H1 (cell line): ENCODE results near the gene PAX5. TPM values are rescaled to one million over a fixed set of nuclear protein-coding genes. Genes with fewer than 3 reads are reported as not detected.
A peak's percentile ranks its signal among the peaks of the same experiment; 100 is the strongest.

Experiments
- CTCF ChIA-PET: fragments of 300-600 bp; sonication (Branson Sonifier 250); formaldehyde crosslinking; loops from one replicate; lab custom pipeline; 2021; ENCODE audit not compliant: partially characterized antibody; lab: Charles Lee
- POLR2A ChIA-PET: fragments of 300-600 bp; sonication (Branson Sonifier 250); formaldehyde crosslinking; loops from one replicate; lab custom pipeline; 2021; ENCODE audit warnings: inconsistent platforms; ENCODE audit not compliant: partially characterized antibody; lab: Charles Lee
- DNase-seq, 2 experiments: peaks; one replicate each; pipeline versions ENCODE4 v3.0.0 to v3.0.0-alpha.2; 2010 to 2022; ENCODE audit warnings: low spot score in 2 of 2, low read depth in 1 of 2, mixed read lengths in 1 of 2
- FAIRE-seq: peaks from 2 replicates; lab custom pipeline; 2011; peaks lifted over from hg19 to GRCh38; lab: Jason Lieb, UNC
- H2AFZ ChIP-seq: 2 replicates; pipeline ENCODE4 v1.8.1; 2012; ENCODE audit warnings: low read length, inconsistent platforms
- H2AK5ac ChIP-seq: 2 replicates; pipeline ENCODE4 v1.6.1; 2013; ENCODE audit warnings: low read depth, low read length
- H2BK120ac ChIP-seq: replicated peaks from 2 replicates; pipeline ENCODE3; 2013; ENCODE audit warnings: low read depth, low read length, inconsistent platforms
- H2BK12ac ChIP-seq: 2 replicates; pipeline ENCODE4 v1.6.1; 2013; ENCODE audit warnings: low read depth, low read length
- H2BK15ac ChIP-seq: 2 replicates; pipeline ENCODE4 v1.6.1; 2013; ENCODE audit warnings: low read length
- H2BK20ac ChIP-seq: 2 replicates; pipeline ENCODE4 v1.6.1; 2013; ENCODE audit warnings: low read length
- H2BK5ac ChIP-seq: 2 replicates; pipeline ENCODE4 v1.6.1; 2013; ENCODE audit warnings: low read depth, low read length
- H3K14ac ChIP-seq: 2 replicates; pipeline ENCODE4 v1.6.1; 2013; ENCODE audit warnings: inconsistent platforms; ENCODE audit not compliant: insufficient read length
- H3K18ac ChIP-seq: 2 replicates; pipeline ENCODE4 v1.6.1; 2013; ENCODE audit warnings: low read length; ENCODE audit errors: extremely low read depth
- H3K23ac ChIP-seq: 2 replicates; pipeline ENCODE4 v1.6.1; 2013; ENCODE audit warnings: inconsistent platforms; ENCODE audit not compliant: insufficient read length
- H3K23me2 ChIP-seq: 2 replicates; pipeline ENCODE4 v1.6.1; 2013; ENCODE audit warnings: low read depth, low read length
- H3K27ac ChIP-seq: 2 replicates; pipeline ENCODE4 v1.6.1; 2011; ENCODE audit warnings: low read depth, low read length, inconsistent platforms
- H3K27me3 ChIP-seq, 4 experiments: replicated peaks in 1 of 4; 1 replicate in 1 of 4; 2 replicates in 3 of 4; pipeline versions ENCODE4 v1.6.1 to v1.8.1; 2011 to 2013; ENCODE audit warnings: low read length in 3 of 4, mild to moderate bottlenecking in 3 of 4, inconsistent platforms in 2 of 4, mixed read lengths in 2 of 4, moderate library complexity in 1 of 4; ENCODE audit not compliant: control insufficient read depth in 3 of 4, insufficient read depth in 3 of 4; ENCODE audit errors: extremely low read depth in 1 of 4
- H3K36me3 ChIP-seq, 4 experiments: 2 replicates each; pipeline versions ENCODE4 v1.6.1 to v1.8.1; 2011 to 2013; ENCODE audit warnings: mild to moderate bottlenecking in 4 of 4, low read length in 3 of 4, moderate library complexity in 2 of 4, control low read depth in 1 of 4, inconsistent platforms in 1 of 4; ENCODE audit not compliant: insufficient read depth in 4 of 4, control insufficient read depth in 2 of 4
- H3K4ac ChIP-seq: replicated peaks from 2 replicates; pipeline ENCODE3; 2013; ENCODE audit warnings: low read length, low read depth, mixed read lengths, inconsistent platforms; ENCODE audit not compliant: insufficient read length
- H3K4me1 ChIP-seq, 4 experiments: replicated peaks in 1 of 4; 1 replicate in 1 of 4; 2 replicates in 3 of 4; pipeline versions ENCODE4 v1.6.1 to v1.8.1; 2011 to 2013; ENCODE audit warnings: low read length in 3 of 4, inconsistent platforms in 2 of 4, mixed read lengths in 1 of 4; ENCODE audit not compliant: insufficient read depth in 4 of 4, control insufficient read depth in 3 of 4
- H3K4me2 ChIP-seq, 2 experiments: 2 replicates each; pipeline versions ENCODE4 v1.6.1 to v1.8.1; 2011 to 2013; ENCODE audit warnings: low read depth in 2 of 2, low read length in 2 of 2, control low read depth in 1 of 2, inconsistent platforms in 1 of 2, mild to moderate bottlenecking in 1 of 2; ENCODE audit not compliant: insufficient read depth in 1 of 2
- H3K4me3 ChIP-seq, 4 experiments: fragments of 200-600, 300-600 bp in 1 of 4; sonication (generic), shearing (Covaris generic), sonication (Bioruptor Twin) in 1 of 4; 2 replicates each; pipeline versions ENCODE4 v1.5.1 to v1.8.1; 2011 to 2016; ENCODE audit warnings: low read length in 4 of 4, low read depth in 3 of 4, control low read depth in 2 of 4, inconsistent platforms in 2 of 4, mild to moderate bottlenecking in 2 of 4, mixed read lengths in 1 of 4, moderate library complexity in 1 of 4; ENCODE audit not compliant: insufficient read depth in 2 of 4; ENCODE audit errors: extremely low read depth in 1 of 4
- H3K56ac ChIP-seq: replicated peaks from 2 replicates; pipeline ENCODE3; 2013; ENCODE audit warnings: low read depth, mild to moderate bottlenecking, mixed read lengths, low read length, inconsistent platforms; ENCODE audit not compliant: insufficient read length
- H3K79me1 ChIP-seq: 2 replicates; pipeline ENCODE4 v1.6.1; 2013; ENCODE audit warnings: low read depth, low read length, control low read depth
- H3K79me2 ChIP-seq, 2 experiments: 2 replicates each; pipeline versions ENCODE4 v1.6.1 to v1.8.1; 2012 to 2013; ENCODE audit warnings: low read length in 2 of 2, mild to moderate bottlenecking in 2 of 2, inconsistent platforms in 1 of 2; ENCODE audit not compliant: insufficient read depth in 2 of 2, control insufficient read depth in 1 of 2
- H3K9ac ChIP-seq, 4 experiments: replicated peaks in 1 of 4; 1 replicate in 1 of 4; 2 replicates in 3 of 4; pipeline versions ENCODE4 v1.6.1 to v1.8.1; 2011 to 2013; ENCODE audit warnings: low read depth in 3 of 4, low read length in 3 of 4, control low read depth in 2 of 4, mild to moderate bottlenecking in 2 of 4, moderate library complexity in 2 of 4, inconsistent platforms in 1 of 4; ENCODE audit errors: extremely low read depth in 1 of 4
- H3K9me3 ChIP-seq, 2 experiments: 2 replicates each; pipeline versions ENCODE4 v1.6.1 to v1.8.1; 2012 to 2013; ENCODE audit warnings: mild to moderate bottlenecking in 2 of 2, moderate library complexity in 2 of 2, control low read depth in 1 of 2, inconsistent platforms in 1 of 2, low read depth in 1 of 2, low read length in 1 of 2, mixed read lengths in 1 of 2; ENCODE audit not compliant: insufficient read depth in 2 of 2
- H4K20me1 ChIP-seq, 2 experiments: replicated peaks in 1 of 2; 2 replicates each; pipeline versions ENCODE3 to v1.8.1; 2011 to 2013; ENCODE audit warnings: inconsistent platforms in 2 of 2, low read length in 2 of 2, mild to moderate bottlenecking in 1 of 2; ENCODE audit not compliant: insufficient read depth in 2 of 2, control insufficient read depth in 1 of 2
- H4K5ac ChIP-seq: 2 replicates; pipeline ENCODE4 v1.6.1; 2013; ENCODE audit warnings: low read length, low read depth, mixed read lengths, inconsistent platforms; ENCODE audit not compliant: insufficient read length
- H4K8ac ChIP-seq: 2 replicates; pipeline ENCODE4 v1.8.0; 2013; ENCODE audit warnings: mild to moderate bottlenecking, moderate library complexity, low read length, inconsistent platforms; ENCODE audit not compliant: insufficient read depth; ENCODE audit errors: extremely low read depth
- H4K91ac ChIP-seq: replicated peaks from 2 replicates; pipeline ENCODE3; 2013; ENCODE audit warnings: low read length, mixed read lengths, inconsistent platforms; ENCODE audit not compliant: insufficient read length
- KDM1A ChIP-seq: fragments of 200-600, 300-600 bp; sonication (generic); IDR thresholded peaks from 2 replicates; pipeline ENCODE4 v1.7.1; 2016; ENCODE audit warnings: mild to moderate bottlenecking, low read length, borderline replicate concordance
- RXRA ChIP-seq: IDR thresholded peaks from 2 replicates; pipeline ENCODE4 v1.6.1; 2011; ENCODE audit warnings: low read depth, mild to moderate bottlenecking, low read length, moderate library complexity; ENCODE audit not compliant: insufficient read depth
- SAP30 ChIP-seq: fragments of 300-600 bp; sonication (generic); IDR thresholded peaks from 2 replicates; pipeline ENCODE4 v1.7.1; 2012; ENCODE audit warnings: low read length, moderate library complexity, mild to moderate bottlenecking, inconsistent platforms; ENCODE audit not compliant: insufficient read depth, insufficient replicate concordance
- SIX5 ChIP-seq: IDR thresholded peaks from 2 replicates; pipeline ENCODE4 v1.6.1; 2011; ENCODE audit warnings: mild to moderate bottlenecking, low read depth, low read length
- YY1 ChIP-seq: IDR thresholded peaks from 2 replicates; pipeline ENCODE4 v1.6.1; 2011; ENCODE audit warnings: low read depth, mild to moderate bottlenecking, low read length
- WGBS, 2 experiments: shearing (Covaris generic) in 1 of 2; methylation state at CpG; one replicate each; pipeline versions ENCODE4 v1.1.6 to v1.1.7; 2013 to 2015; ENCODE audit warnings: low lambda C conversion rate in 2 of 2, mixed read lengths in 2 of 2, inconsistent platforms in 1 of 2, low coverage in 1 of 2, missing lambda C conversion rate in 1 of 2; ENCODE audit not compliant: insufficient replicate concordance in 2 of 2, insufficient coverage in 1 of 2, insufficient read length in 1 of 2; ENCODE audit errors: extremely low coverage in 1 of 2, missing lambda C conversion rate in 1 of 2; 5-methylcytosine and 5-hydroxymethylcytosine counted together
- polyA plus RNA-seq, 7 experiments: library from polyadenylated mRNA; depleted of rRNA in 3 of 7; stranded (reverse) in 5 of 7; unstranded in 2 of 7; fragments of >200 nt in 5 of 7; fragments of 200-250 nt in 2 of 7; gene quantifications; 1 replicate in 5 of 7; 2 replicates in 1 of 7; 4 replicates in 1 of 7; pipeline versions ENCODE4 v1.2.1 to v1.2.3, GENCODE V29; 2011 to 2013; ENCODE audit warnings: missing spikeins in 2 of 7, mixed read lengths in 2 of 7
- total RNA-seq: library from RNA; stranded (reverse); fragmentation: NEBNext Ultra II Directional; extraction: Animal tissue kit (Norgen Biotek cat#: 25700); gene quantifications from 2 replicates; pipeline ENCODE4 v1.2.1, GENCODE V29; 2021

The PAX5 gene
- total and polyA plus RNA-seq, 2 of the 8 experiments (the other 6 are each of a cell fraction or from before 2014, with no cell fraction given) = 0.29 to 0.43 TPM

DNA sequence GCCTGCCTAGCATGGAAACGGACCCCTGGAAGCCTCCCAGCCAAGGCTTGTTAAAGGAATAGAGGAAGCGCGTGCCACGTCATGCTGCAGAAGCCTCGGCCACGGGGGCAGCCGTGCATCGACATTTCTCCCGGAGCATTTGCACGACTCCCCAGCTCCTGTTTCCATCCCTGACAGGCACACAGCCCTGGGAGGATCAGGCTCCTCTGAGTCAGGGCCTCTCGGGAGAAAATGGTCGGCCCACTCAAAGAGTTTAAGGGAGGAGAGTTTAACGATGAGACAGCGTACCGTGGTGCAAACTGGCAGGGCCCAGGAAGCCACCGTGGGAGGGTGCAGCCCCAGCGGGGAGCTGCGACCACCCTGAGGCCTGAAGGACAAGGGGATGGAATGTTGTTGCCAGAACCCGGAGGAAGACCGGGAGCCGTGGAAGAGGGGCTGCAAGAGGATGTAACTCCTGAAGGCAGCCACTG lies 213.6 kb downstream of the PAX5 start:
- Histone ChIP-seq H3K9me3 (no peaks in the 10 kb centered on the region), H3K4me3 (no peak overlapping the region), H2BK12ac (no peak overlapping the region), H4K20me1 (peaks cover 0 to 1% of the 10 kb centered on the region in 2 experiments), H3K27me3 (peaks cover 0 to 23% (median 21%) of the 10 kb centered on the region in 4 experiments; a peak in 6 of 7 replicates), H2AFZ (no peak overlapping the region), H3K18ac (0 out of 2 replicates have a peak overlapping the region, but pooled peaks have one; percentile 24), H3K23me2 (peaks cover 5% of the 10 kb centered on the region; the same call in 1 of the 2 replicates), H3K4me1 (peaks cover 0 to 18% (median 11%) of the 10 kb centered on the region in 4 experiments; a peak in 5 of 7 replicates), H2AK5ac (no peak overlapping the region), H4K5ac (no peak overlapping the region), H3K36me3 (no peaks in the 10 kb centered on the region), H4K8ac (no peak overlapping the region), H3K9ac (no peak overlapping the region), H4K91ac (no peak overlapping the region), H2BK15ac (no peak overlapping the region), H3K27ac (no peak overlapping the region), H3K14ac (no peak overlapping the region), H2BK5ac (no peak overlapping the region), H3K79me1 (no peaks in the 10 kb centered on the region), H3K79me2 (no peaks in the 10 kb centered on the region), H3K23ac (no peak overlapping the region), H2BK120ac (no peak overlapping the region), H2BK20ac (no peak overlapping the region), H3K56ac (no peak overlapping the region), H3K4ac (no peak overlapping the region), H3K4me2 (no peak overlapping the region; a peak in 1 of 4 replicates)
- no peak for TF ChIP-seq KDM1A
- TF ChIP-seq YY1 = no peak
- TF ChIP-seq RXRA = no peak
- TF ChIP-seq SIX5 = no peak
- no peak for TF ChIP-seq SAP30
- FAIRE-seq (no peak), DNase-seq (no peak)
- ChIA-PET CTCF (interaction anchor here (0.7 to 2.6 kb wide), 12 partner anchors 10 to 191 kb away, joined by 3 to 14 read pairs (median 3); no protein-coding TSS in a partner anchor), POLR2A (no interaction called here)
- WGBS, 2 experiments = 86% methylated on average over 21 of the region's 21 CpGs; no CpG with 5 or more reads in 1 of the 2 experiments
